ENCODE measurements around the gene ZNF862.

Gene ZNF862

GRCh38 chr7:149793261-149793660, 44.9 kb upstream of the ZNF862 start:
- no peak overlapping the region for H3K4me3 ChIP-seq (ENCODE audit: low read depth, low read length)
- TF ChIP-seq CTCF (IDR thresholded peaks at IDR 0.05; ENCODE audit: borderline replicate concordance, insufficient read depth, low read depth, low read length): no peak

DNA sequence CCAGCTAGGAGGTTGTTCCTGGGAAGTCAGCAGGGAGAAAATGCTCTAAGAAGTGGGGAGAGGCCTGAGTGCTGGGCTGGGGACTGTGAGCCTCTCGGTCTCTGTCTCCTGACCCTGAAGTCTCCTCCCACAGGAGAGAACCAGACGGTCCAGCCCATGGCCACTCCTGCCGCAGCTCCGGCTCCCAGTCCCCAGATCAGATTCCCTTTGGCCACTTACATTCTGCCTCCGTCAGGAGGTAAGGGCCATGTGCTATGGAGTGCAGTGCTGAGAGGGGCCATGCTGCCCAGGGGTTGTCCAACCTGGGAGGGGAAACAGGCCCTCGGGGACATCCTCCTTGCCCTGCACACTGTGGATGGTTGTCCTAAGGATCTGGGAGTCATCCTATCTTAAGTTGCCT, 43.5 kb upstream of the ZNF862 start:
- TF ChIP-seq CTCF (IDR thresholded peaks at IDR 0.05; ENCODE audit: borderline replicate concordance, insufficient read depth, low read depth, low read length): no peak
- no peak overlapping the region for H3K4me3 ChIP-seq (ENCODE audit: low read depth, low read length)

DNA sequence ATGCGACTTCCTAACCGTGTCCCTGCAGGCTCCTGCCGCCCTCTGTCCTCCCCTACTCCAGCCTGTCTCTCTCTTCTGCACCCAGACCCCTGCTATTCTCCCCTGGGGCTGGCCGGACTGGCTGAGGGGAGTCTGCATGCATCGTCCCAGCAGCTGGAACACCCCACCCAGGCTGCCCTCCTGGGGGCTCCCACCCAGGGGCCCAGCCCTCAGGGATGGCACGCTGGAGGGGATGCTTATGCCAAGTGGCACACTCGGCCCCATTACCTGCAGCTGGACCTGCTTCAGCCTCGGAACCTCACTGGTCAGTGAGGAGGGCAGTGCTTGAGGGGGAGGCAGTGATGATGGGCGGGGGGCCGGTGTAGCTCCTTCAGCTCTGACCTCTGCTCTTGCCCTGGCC, 43.0 kb upstream of the ZNF862 start:
- no peak overlapping the region for H3K4me3 ChIP-seq (ENCODE audit: low read depth, low read length)
- no peak for TF ChIP-seq CTCF (IDR thresholded peaks at IDR 0.05; ENCODE audit: borderline replicate concordance, insufficient read depth, low read depth, low read length)

GRCh38 chr7:149796287-149796860, 41.8 kb upstream of the ZNF862 start:
- H3K4me3 ChIP-seq (ENCODE audit: low read depth, low read length): no peak overlapping the region
- no peak for TF ChIP-seq CTCF (IDR thresholded peaks at IDR 0.05; ENCODE audit: borderline replicate concordance, insufficient read depth, low read depth, low read length)

DNA sequence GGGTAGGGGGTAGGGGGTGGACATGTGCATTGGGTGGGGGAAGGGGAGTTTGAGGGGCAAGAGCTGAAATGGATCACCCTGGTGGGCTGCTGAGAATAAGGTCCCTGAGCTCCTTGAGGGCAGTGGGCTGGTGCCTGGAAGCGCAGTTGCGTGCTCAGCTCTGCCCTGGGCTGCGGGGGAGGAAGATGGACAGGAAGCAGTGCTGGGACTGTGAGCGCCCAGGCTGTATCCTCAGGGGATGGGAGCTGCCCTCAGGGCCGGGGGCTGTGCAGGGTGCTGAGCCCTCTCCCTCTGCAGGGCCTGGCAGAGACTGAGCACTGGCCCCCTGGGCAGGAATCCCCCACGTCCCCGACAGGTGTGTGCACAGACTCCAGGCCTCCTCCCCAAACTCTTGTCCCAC, 40.4 kb upstream of the ZNF862 start:
- TF ChIP-seq CTCF (IDR thresholded peaks at IDR 0.05; ENCODE audit: borderline replicate concordance, insufficient read depth, low read depth, low read length): no peak

DNA sequence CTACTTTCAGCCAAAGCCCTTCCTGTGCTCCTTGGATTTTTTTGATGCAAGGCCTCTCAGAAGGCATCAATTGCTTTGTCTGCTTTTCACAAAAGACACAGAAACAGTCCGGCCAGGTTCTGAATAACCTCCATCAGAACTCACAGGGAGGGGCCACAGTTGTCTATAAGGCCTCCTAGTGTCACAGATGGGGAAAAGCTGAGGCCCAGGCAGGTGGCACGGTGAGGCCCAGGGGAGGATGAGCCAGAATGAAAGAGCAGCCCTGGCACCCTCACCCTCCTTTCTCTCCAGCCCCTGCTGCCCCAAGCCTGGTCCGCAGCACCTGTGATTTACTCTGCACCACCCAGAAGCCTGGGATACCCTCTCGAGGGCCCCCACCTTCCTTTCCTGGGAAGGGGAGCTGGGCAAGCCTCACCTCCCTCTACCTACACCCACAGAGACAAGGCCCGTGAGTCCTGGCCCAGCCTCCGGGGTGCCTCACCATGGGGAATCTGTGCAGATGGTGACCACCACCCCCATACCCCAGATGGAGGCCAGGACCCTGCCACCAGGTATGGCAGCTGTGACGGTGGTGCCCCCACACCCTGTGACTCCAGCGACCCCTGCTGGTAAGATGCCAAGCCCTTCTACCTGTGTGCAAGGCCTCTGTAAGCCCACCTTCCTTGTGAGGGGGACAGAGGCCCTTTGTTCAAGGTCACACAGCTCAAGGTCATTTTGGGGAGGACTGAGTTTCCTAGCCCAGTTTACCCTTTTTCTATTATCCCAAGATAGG, 38.6 kb upstream of the ZNF862 start:
- TF ChIP-seq CTCF (IDR thresholded peaks at IDR 0.05; ENCODE audit: borderline replicate concordance, insufficient read depth, low read depth, low read length): peak; percentile 77
- H3K4me3 ChIP-seq (ENCODE audit: low read depth, low read length): no peak overlapping the region

More for the DNA sequence above, 40.4 kb upstream of the ZNF862 start:
- H3K4me3 ChIP-seq (ENCODE audit: low read depth, low read length): no peak overlapping the region

- no peak overlapping the region for H3K4me3 ChIP-seq (ENCODE audit: low read depth, low read length)
- TF ChIP-seq CTCF (IDR thresholded peaks at IDR 0.05; ENCODE audit: borderline replicate concordance, insufficient read depth, low read depth, low read length): no peak
These were observed 38.0 kb upstream of the ZNF862 start for GRCh38 chr7:149800169-149800555.

Data from GM12875 (cell line).